Neural cell (in vitro differentiated cells): ENCODE data around the gene CDH16. TPM values are rescaled to one million over a fixed set of nuclear protein-coding genes. Genes with fewer than 3 reads are reported as not detected.

Experiments used
- H2AFZ ChIP-seq: fragments of 200-600, 300-800 bp; sonication (generic), shearing (Covaris generic); 2 replicates; pipeline ENCODE4 v1.6.0; 2014; ENCODE audit warnings: low read depth, mild to moderate bottlenecking, antibody characterized with exemption, low read length, moderate library complexity
- H3F3A ChIP-seq: fragments of 200-600 bp; shearing (Covaris generic); 2 replicates; pipeline ENCODE4 v1.6.1; 2016; ENCODE audit warnings: mild to moderate bottlenecking, moderate library complexity, mixed read lengths, antibody characterized with exemption, low read length; ENCODE audit not compliant: insufficient read depth, poor library complexity, severe bottlenecking
- H3K27ac ChIP-seq: fragments of 200-600, 300-800 bp; sonication (generic), shearing (Covaris generic); 2 replicates; pipeline ENCODE4 v1.5.1; 2014; ENCODE audit warnings: mild to moderate bottlenecking, low read length, moderate library complexity
- H3K27me3 ChIP-seq: fragments of 300-800, 200-600 bp; sonication (generic), shearing (Covaris generic); 2 replicates; pipeline ENCODE4 v1.6.0; 2014; ENCODE audit warnings: mild to moderate bottlenecking, low read depth, low read length, moderate library complexity; ENCODE audit not compliant: insufficient read depth
- H3K36me3 ChIP-seq: fragments of 300-800, 200-600 bp; sonication (generic), shearing (Covaris generic); 2 replicates; pipeline ENCODE4 v1.5.1; 2014; ENCODE audit warnings: mild to moderate bottlenecking, antibody characterized with exemption, low read length, moderate library complexity; ENCODE audit not compliant: insufficient read depth
- H3K4me2 ChIP-seq: fragments of 300-800, 200-600 bp; sonication (generic), shearing (Covaris generic); 2 replicates; pipeline ENCODE4 v1.6.0; 2014; ENCODE audit warnings: mild to moderate bottlenecking, low read length
- H3K4me3 ChIP-seq: fragments of 300-800, 200-600 bp; sonication (generic), shearing (Covaris generic); 2 replicates; pipeline ENCODE4 v1.5.1; 2014; ENCODE audit warnings: mild to moderate bottlenecking, low read length, moderate library complexity
- H3K79me2 ChIP-seq: fragments of 200-600 bp; shearing (Covaris generic); replicated peaks from 2 replicates; pipeline ENCODE4 v1.6.0; 2014; ENCODE audit warnings: mild to moderate bottlenecking, low read length, moderate library complexity; ENCODE audit not compliant: insufficient read depth
- H3K9ac ChIP-seq: fragments of 300-800, 200-600 bp; sonication (generic), shearing (Covaris generic); 2 replicates; pipeline ENCODE4 v1.6.1; 2016; ENCODE audit warnings: mild to moderate bottlenecking, low read length, mixed read lengths
- H3K9me2 ChIP-seq: fragments of 200-600 bp; shearing (Covaris generic); 2 replicates; pipeline ENCODE4 v1.6.1; 2016; ENCODE audit warnings: mild to moderate bottlenecking, low read length, mixed read lengths; ENCODE audit not compliant: insufficient read depth
- H3K9me3 ChIP-seq: fragments of 200-600, 300-800 bp; sonication (generic), shearing (Covaris generic); 2 replicates; pipeline ENCODE4 v1.6.1; 2016; ENCODE audit warnings: mild to moderate bottlenecking, mixed run types, low read length, moderate library complexity, mixed read lengths
- H4K20me1 ChIP-seq: fragments of 200-600 bp; shearing (Covaris generic); 2 replicates; pipeline ENCODE4 v1.6.1; 2016; ENCODE audit warnings: mild to moderate bottlenecking, mixed run types; ENCODE audit not compliant: insufficient read depth
- EP300 ChIP-seq: fragments of 450-650 bp; conservative IDR thresholded peaks from 2 replicates; pipeline ENCODE4 v1.6.1; 2014; ENCODE audit warnings: antibody characterized with exemption, mild to moderate bottlenecking, moderate library complexity; ENCODE audit not compliant: poor library complexity, severe bottlenecking
- EZH2 ChIP-seq: fragments of 200-600, 300-800 bp; shearing (Covaris generic), sonication (generic); IDR thresholded peaks from 2 replicates; pipeline ENCODE4 v1.6.1; 2014; ENCODE audit warnings: antibody characterized with exemption, low read length, borderline replicate concordance, mild to moderate bottlenecking; ENCODE audit not compliant: insufficient read depth, poor library complexity, severe bottlenecking
- MXI1 ChIP-seq: fragments of 450-650 bp; conservative IDR thresholded peaks from 2 replicates; pipeline ENCODE4 v1.6.1; 2014; ENCODE audit warnings: antibody characterized with exemption, mild to moderate bottlenecking; ENCODE audit not compliant: poor library complexity, severe bottlenecking
- POLR2AphosphoS5 ChIP-seq: IDR thresholded peaks from 2 replicates; pipeline ENCODE4 v1.6.1; 2012
- RAD21 ChIP-seq: fragments of 450-650 bp; conservative IDR thresholded peaks from 2 replicates; pipeline ENCODE4 v1.6.1; 2014; ENCODE audit warnings: antibody characterized with exemption, mild to moderate bottlenecking, moderate library complexity
- SMC3 ChIP-seq: fragments of 450-650 bp; conservative IDR thresholded peaks from 2 replicates; pipeline ENCODE4 v1.6.1; 2014; ENCODE audit warnings: antibody characterized with exemption, mild to moderate bottlenecking, moderate library complexity; ENCODE audit not compliant: poor library complexity
- TAF1 ChIP-seq: IDR thresholded peaks from 2 replicates; pipeline ENCODE4 v1.6.1; 2012; ENCODE audit warnings: low read depth
- polyA plus RNA-seq: library from polyadenylated mRNA; depleted of rRNA; stranded (reverse); fragments of >200 nt; gene quantifications from 2 replicates; pipeline ENCODE4 v1.2.3, GENCODE V29; 2014
- TF ChIP-seq, protein P1 (sequence below): IDR thresholded peaks from 2 replicates; pipeline ENCODE4 v1.6.1; 2012; ENCODE audit warnings: borderline replicate concordance
- TF ChIP-seq, protein P2 (sequence below): fragments of 450-650 bp; IDR thresholded peaks from 2 replicates; pipeline ENCODE4 v1.5.1; 2014; ENCODE audit warnings: antibody characterized with exemption, mild to moderate bottlenecking, moderate library complexity; ENCODE audit not compliant: poor library complexity, severe bottlenecking

The CDH16 gene
- polyA plus RNA-seq, 1 donor from 2014 or later = not detected

DNA sequence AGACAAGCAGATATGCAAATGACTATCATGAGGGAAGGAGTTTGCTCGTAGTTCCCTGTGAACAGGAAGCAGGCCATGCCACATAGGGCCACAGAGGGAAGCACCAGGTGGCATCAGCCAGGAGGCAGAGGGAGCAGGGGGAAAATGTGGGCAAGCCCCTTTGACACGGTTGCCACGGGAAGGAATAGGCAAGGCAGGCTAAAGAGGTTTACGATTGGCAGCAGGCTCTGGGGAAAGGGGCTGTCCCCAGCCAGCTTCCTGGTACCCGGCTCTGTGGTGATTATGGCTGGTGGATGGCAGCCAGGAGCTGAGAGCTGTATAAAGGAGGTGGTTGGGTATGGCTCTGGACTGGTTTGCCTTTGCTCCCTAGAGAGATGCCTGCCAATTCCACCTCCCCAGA, 43.2 kb upstream of the CDH16 start:
- no peaks in the 10 kb centered on the region for H3K79me2 ChIP-seq
- no peak overlapping the region for H3K4me2 ChIP-seq
- no peak for TF ChIP-seq RAD21
- no peak for TF ChIP-seq EP300
- TF ChIP-seq, protein P1, sequence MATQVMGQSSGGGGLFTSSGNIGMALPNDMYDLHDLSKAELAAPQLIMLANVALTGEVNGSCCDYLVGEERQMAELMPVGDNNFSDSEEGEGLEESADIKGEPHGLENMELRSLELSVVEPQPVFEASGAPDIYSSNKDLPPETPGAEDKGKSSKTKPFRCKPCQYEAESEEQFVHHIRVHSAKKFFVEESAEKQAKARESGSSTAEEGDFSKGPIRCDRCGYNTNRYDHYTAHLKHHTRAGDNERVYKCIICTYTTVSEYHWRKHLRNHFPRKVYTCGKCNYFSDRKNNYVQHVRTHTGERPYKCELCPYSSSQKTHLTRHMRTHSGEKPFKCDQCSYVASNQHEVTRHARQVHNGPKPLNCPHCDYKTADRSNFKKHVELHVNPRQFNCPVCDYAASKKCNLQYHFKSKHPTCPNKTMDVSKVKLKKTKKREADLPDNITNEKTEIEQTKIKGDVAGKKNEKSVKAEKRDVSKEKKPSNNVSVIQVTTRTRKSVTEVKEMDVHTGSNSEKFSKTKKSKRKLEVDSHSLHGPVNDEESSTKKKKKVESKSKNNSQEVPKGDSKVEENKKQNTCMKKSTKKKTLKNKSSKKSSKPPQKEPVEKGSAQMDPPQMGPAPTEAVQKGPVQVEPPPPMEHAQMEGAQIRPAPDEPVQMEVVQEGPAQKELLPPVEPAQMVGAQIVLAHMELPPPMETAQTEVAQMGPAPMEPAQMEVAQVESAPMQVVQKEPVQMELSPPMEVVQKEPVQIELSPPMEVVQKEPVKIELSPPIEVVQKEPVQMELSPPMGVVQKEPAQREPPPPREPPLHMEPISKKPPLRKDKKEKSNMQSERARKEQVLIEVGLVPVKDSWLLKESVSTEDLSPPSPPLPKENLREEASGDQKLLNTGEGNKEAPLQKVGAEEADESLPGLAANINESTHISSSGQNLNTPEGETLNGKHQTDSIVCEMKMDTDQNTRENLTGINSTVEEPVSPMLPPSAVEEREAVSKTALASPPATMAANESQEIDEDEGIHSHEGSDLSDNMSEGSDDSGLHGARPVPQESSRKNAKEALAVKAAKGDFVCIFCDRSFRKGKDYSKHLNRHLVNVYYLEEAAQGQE = no peak
- no peak for TF ChIP-seq TAF1
- no peak for TF ChIP-seq SMC3
- TF ChIP-seq EZH2 = no peak
- TF ChIP-seq POLR2AphosphoS5 = no peak
- TF ChIP-seq MXI1 = no peak
- TF ChIP-seq, protein P2, sequence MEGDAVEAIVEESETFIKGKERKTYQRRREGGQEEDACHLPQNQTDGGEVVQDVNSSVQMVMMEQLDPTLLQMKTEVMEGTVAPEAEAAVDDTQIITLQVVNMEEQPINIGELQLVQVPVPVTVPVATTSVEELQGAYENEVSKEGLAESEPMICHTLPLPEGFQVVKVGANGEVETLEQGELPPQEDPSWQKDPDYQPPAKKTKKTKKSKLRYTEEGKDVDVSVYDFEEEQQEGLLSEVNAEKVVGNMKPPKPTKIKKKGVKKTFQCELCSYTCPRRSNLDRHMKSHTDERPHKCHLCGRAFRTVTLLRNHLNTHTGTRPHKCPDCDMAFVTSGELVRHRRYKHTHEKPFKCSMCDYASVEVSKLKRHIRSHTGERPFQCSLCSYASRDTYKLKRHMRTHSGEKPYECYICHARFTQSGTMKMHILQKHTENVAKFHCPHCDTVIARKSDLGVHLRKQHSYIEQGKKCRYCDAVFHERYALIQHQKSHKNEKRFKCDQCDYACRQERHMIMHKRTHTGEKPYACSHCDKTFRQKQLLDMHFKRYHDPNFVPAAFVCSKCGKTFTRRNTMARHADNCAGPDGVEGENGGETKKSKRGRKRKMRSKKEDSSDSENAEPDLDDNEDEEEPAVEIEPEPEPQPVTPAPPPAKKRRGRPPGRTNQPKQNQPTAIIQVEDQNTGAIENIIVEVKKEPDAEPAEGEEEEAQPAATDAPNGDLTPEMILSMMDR = no peak
- no peak overlapping the region for H3K9ac ChIP-seq
- no peaks in the 10 kb centered on the region for H3K9me2 ChIP-seq
- no peaks in the 10 kb centered on the region for H3K9me3 ChIP-seq
- H3K4me3 ChIP-seq = no peak overlapping the region
- no peak overlapping the region for H2AFZ ChIP-seq
- H3K27me3 ChIP-seq = no peaks in the 10 kb centered on the region
- no peak overlapping the region for H3K27ac ChIP-seq
- H4K20me1 ChIP-seq = no peaks in the 10 kb centered on the region
- no peaks in the 10 kb centered on the region for H3K36me3 ChIP-seq
- no peaks in the 10 kb centered on the region for H3F3A ChIP-seq

DNA sequence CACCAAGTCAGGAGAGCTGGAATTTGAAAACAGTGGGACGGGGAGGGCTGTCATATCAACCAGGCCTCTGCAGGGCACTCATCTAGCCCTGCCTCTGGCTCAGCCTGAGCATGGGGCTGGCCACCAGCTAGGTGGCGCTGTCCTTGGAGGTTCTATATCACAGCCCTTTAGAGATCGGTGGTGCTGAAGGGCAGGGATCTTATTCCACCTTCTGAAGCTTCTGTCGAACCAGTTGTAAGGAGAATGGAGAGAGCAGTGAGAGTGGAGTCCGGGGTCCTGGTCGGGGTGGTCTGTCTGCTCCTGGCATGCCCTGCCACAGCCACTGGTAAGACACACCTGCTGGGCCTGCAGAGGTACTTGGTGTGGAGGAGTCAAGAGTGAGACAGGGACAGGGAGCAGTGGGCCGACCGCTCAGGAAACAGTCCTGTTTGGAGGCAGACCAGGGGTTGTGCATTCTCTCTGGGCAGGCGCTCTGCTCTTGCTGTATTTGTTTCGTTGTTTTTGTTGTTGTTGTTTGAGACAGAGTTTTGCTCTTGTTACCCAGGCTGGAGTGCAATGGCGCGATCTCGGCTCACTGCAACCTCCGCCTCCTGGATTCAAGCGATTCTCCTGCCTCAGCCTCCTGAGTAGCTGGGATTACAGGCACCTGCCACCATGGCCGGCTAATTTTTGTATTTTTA, 42.5 kb upstream of the CDH16 start, which contains the start of gene CES3:
Gene CES3 (plus strand): TSS at position 202 of the 680 bp plus-strand sequence. CDS start 42 bp downstream, at position 244.
- H3K27ac ChIP-seq = no peak within 1 kb of the TSS
- no peaks in the 10 kb centered on the region for H3K36me3 ChIP-seq
- H3K4me3 ChIP-seq = no peak within 1 kb of the TSS
- H3K4me2 ChIP-seq = no peak within 1 kb of the TSS
- no peaks in the 10 kb centered on the region for H3K79me2 ChIP-seq
- no peaks in the 10 kb centered on the region for H3F3A ChIP-seq
- H3K9ac ChIP-seq = no peak within 1 kb of the TSS
- H3K9me2 ChIP-seq = no peaks in the 10 kb centered on the region
- H2AFZ ChIP-seq = no peak within 1 kb of the TSS
- H3K27me3 ChIP-seq = no peaks in the 10 kb centered on the region
- TF ChIP-seq SMC3 = peak; percentile 58
- TF ChIP-seq TAF1 = no peak
- no peak for TF ChIP-seq MXI1
- TF ChIP-seq, protein P1 = no peak
- TF ChIP-seq POLR2AphosphoS5 = no peak
- no peak for TF ChIP-seq EZH2
- TF ChIP-seq, protein P2 = peak; percentile 70
- H3K9me3 ChIP-seq = no peaks in the 10 kb centered on the region
- no peaks in the 10 kb centered on the region for H4K20me1 ChIP-seq
